ENCODE data around the gene RBM33.
A peak's percentile ranks its signal among the peaks of the same experiment; 100 is the strongest.

RBM33 gene

GRCh38 chr7:155752756-155753445 lies 108.4 kb downstream of the RBM33 start:
- DNase-seq, result no peak

- DNase-seq, result no peak
Measured at GRCh38 chr7:155753446-155753965, 109.0 kb downstream of the RBM33 start.

DNA sequence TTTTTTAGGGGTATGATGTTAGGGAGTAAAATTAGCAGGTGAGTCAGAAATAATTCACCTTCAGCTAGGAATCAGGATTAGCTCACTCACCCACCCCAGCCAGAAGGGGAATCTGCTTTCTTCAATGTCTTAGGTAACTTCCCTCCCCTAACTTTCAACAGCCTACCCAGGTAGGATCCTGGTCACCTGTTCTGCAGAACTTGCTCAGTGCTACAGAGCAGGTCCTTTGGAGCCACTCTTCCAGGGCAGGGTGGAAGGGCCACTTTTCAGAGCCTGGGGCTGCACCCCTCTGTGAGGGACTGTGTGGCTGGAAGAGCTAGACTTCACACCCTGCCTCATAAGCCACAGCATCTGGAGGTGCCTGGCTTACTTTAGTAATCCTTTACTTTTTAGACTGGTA lies 109.7 kb downstream of the RBM33 start:
- DNase-seq, result no peak

DNA sequence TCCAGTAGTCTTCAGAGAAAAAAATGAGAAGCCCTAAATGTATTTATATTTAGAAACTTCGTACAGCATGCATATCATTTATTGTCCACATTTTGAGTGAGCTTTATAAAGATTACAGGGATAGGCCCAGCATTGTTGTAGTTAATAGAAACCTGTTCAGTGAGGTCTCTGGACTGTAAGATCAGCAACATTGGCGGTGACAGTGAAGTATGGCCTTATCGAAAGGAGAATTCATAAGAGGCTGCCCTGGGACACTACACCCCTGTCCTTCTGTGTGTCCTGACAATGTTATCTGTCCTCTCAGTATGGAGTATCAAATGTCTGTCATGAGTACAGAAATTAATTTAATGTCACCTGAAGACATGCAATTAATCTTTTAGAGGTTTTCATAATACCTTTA lies 110.6 kb downstream of the RBM33 start:
- DNase-seq, result no peak

DNA sequence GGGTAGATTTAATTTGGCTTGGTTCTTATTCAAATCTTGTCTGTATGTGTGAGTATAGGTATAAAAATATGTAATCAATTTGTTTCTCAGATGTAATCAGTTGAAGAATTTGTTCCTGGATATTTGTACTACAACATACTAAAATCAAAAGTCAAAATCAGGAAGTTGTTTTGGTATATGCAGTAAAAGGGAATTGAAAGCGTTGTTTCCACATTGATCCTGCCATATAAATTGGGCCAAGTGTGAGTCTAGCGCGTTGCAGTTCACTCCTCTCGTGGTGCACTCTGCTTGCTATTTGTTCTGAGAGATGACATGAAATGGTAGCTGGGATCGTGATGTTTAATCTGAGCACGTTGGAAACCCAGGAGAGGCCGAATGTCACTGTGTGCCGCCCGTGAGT lies 111.9 kb downstream of the RBM33 start:
- no peak for DNase-seq

- DNase-seq, result no peak
Measured at GRCh38 chr7:155758348-155758747, 113.9 kb downstream of the RBM33 start.

- DNase-seq, result no peak
Measured at GRCh38 chr7:155759740-155760430, 115.4 kb downstream of the RBM33 start.

DNA sequence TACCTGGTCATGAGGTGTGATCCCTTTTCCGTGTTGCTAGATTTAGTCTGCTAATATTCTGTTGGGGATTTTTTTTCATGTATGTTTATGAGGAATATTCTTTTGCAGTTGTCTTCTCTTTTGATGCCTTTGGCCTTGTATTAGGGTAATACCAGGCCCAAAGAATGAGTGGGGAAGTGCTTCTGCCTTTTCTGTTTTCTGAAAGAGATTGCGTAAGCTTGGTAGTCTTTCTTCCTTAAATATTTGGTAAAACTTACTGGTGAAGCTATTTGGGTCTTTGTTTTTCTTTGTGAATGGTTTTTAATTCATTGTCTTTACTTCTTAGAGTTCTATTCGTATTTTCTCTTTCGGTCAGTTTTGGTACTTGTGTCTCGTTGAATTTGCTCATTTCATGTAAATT lies 116.7 kb downstream of the RBM33 start:
- DNase-seq, result no peak

- no peak for DNase-seq
Measured at GRCh38 chr7:155762036-155762435, 117.6 kb downstream of the RBM33 start.

DNA sequence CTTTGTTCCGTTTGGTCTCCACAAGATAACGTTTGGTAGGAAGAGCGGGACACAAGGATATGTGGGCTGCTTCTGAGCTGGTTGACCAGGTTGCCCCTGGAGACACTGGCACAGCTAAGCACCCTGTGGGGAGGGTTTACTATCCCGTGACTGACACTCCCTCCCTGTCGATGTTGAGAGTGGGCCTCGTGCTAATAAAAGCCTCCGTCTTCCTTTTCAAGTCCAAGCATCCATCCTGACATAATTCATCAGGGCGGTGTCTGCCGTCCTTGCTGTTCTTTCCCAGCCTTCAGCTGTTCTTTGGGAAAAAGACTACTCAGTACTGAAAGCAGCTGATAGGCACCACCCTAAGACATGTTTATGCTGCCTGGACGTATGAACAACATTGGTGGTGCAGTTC lies 118.2 kb downstream of the RBM33 start:
- no peak for DNase-seq

DNA sequence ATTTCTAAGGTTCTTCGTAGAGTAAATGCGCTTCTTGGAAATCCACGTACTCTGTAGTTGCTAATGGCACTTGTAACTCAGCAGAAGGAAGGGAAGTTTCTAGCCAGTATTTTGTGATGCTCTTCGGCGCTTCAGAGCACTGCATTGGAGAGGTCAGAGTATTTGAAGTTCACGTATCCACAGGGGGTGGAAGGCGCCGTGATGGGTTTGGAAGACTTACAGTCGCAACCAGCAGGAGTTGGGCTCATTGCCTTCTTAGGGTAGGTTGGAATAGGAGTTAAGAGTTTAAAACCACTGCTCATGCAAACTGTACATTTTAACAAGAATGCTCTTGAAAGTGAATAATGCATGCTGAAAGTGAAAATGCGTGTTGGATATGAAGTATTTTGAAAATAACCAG lies 118.7 kb downstream of the RBM33 start:
- DNase-seq, result no peak

- peak; percentile 45 for DNase-seq
Measured at GRCh38 chr7:155763691-155764437, 119.4 kb downstream of the RBM33 start.

- DNase-seq, result peak; percentile 12
Measured at GRCh38 chr7:155764438-155764793, 120.0 kb downstream of the RBM33 start.

DNA sequence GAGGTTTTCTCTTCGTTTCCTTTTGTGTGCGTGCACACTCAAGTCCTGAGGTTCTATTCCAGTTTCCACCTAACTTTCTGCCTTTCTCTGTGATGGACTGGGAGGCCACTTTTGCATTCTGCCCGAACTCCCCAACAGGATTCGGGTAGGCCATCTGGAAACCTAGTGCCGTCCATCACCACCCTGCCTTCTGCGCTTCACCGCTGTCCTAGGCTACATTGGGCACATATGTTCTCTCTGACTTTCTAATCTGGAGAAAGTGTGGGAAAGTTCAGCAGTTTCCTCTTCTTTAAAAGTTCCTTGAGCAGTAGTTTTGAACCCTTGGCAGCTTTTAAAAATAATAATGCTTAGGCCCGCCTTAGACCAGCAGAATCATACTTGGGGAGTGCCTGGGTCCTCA lies 121.0 kb downstream of the RBM33 start:
- no peak for DNase-seq

- DNase-seq, result no peak
Measured at GRCh38 chr7:155766386-155766785, 121.9 kb downstream of the RBM33 start.

DNA sequence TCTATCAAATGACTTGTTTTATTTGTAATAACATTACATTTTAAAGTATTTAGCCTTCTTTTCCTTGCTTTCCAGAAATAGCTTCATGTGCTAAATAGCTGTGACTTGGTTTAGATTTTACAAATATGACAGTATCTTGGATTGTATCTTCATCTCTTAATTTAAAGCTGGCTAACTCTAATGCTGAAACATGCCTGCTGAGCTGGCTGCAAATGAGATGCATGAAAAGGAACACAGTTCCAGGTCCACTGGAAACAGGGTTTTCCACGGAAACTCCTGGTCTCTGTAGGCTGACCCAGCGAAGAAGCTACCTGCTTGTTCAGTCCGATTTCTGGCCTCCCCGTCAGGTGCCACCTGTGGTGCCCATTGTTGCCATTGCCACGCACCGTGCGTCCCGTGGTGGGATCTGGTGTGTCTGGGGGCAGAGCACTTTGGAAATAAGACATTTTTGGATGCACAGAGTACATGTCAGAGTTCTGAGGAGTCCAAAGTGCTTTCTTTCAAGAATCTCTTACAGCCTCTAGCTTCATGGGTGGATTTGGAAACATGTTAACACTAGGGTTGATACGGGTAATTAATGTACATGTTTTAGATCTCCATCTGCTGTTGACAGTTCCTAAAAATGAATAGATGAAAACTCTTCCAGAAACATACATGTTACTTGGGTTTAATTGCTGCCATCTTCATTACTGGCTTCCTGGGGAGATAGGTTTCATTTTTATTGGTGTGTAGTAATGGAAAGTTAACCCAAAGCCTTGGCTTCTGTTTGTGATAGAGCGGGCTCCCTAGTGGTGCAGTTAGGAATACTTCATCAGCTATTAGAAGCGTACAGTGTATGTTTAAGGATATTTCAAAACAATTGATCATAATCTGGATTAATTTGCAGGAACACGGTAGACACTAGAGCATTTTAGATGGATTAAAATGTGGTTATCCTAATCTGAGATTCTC lies 122.8 kb downstream of the RBM33 start:
- DNase-seq, result no peak

- DNase-seq, result no peak
Measured at GRCh38 chr7:155769701-155770100, 125.2 kb downstream of the RBM33 start.

GRCh38 chr7:155770241-155770640 lies 125.8 kb downstream of the RBM33 start:
- DNase-seq, result no peak

- DNase-seq, result no peak
Measured at GRCh38 chr7:155773531-155773930, 129.1 kb downstream of the RBM33 start.

DNA sequence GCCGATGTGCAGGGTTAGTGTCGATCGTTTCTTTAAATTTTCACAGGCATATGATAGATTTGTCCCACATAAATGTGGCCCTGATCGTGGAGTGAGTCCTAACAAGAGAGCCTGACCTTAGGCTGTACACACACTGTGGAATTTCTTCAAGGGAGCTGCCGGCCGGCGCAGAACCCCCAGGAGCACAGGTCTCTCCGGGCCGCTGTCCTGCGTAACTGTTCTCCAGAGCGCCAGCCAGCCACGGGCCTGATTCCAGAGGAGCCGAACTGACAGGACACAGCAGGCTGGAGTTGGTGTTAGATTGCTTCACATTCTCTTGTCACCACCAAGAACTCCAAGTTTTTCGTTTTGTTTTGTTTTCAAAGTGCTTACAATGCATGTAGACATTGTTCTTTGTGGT lies 130.5 kb downstream of the RBM33 start:
- no peak for DNase-seq

GRCh38 chr7:155775691-155776090 lies 131.2 kb downstream of the RBM33 start:
- no peak for DNase-seq

DNA sequence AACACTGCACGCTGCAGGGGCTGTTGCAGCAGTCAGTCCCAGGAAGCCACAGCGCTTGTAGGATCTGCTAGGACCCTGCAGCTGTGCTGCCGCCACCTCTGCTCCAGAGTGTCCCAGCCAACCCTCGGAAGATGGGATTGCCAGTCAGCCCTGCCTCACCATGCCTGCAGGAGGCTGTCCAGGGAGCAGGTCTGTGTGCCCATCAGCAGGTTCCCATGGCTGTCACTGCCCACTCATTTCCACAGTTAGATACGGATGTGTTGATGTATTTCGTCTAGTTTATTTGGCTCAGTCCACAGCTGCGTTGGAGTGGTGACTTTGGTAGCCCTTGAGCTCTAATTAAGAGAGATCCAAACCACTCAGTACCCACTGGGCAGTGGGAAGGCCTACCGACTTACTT lies 132.1 kb downstream of the RBM33 start:
- DNase-seq, result no peak

DNA sequence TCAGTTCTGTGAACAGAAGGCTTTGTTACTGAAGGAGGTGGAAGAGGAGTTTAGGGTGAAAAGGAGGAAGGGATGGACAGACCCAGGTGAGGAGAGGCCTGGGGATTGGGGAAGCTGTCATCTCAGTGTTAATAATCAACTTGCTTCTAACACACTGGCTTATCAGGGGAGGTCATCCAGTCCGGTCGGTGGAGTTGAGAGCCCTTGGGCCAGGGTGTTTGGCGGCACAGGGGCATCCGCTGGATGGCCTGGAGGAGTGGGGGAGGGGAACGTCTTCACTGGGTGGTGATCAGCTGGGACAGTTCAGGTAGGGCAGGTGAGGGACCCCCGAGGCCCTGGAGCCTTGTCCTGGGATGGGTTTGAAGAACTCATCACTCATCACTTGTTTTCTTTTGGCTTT lies 133.9 kb downstream of the RBM33 start:
- DNase-seq, result no peak
